ENCODE measurements around the gene MAEA.

The MAEA gene

GRCh38 chr4:1374706-1375045 is 85.0 kb downstream of the MAEA start:
- no peak overlapping the region for H3K27ac Mint-ChIP-seq
- peaks cover 37% of the 10 kb centered on the region for H3K36me3 Mint-ChIP-seq (ENCODE audit: low read depth)
- H3K27me3 Mint-ChIP-seq (ENCODE audit: low read depth) = peaks cover 3% of the 10 kb centered on the region
- no peak for TF ChIP-seq CTCF (IDR thresholded peaks at IDR 0.05; ENCODE audit: unreplicated experiment in 3 of 3)
- H3K4me1 Mint-ChIP-seq = no peaks in the 10 kb centered on the region
- H3K9me3 Mint-ChIP-seq = peaks cover 4% of the 10 kb centered on the region
- H3K4me3 Mint-ChIP-seq = no peak overlapping the region

- peaks cover 4% of the 10 kb centered on the region for H3K9me3 Mint-ChIP-seq
- H3K36me3 Mint-ChIP-seq (ENCODE audit: low read depth) = peaks cover 34% of the 10 kb centered on the region
- peaks cover 1% of the 10 kb centered on the region for H3K27me3 Mint-ChIP-seq (ENCODE audit: low read depth)
- no peak for TF ChIP-seq CTCF (IDR thresholded peaks at IDR 0.05; ENCODE audit: unreplicated experiment in 3 of 3)
- H3K27ac Mint-ChIP-seq = no peak overlapping the region
- no peaks in the 10 kb centered on the region for H3K4me1 Mint-ChIP-seq
- H3K4me3 Mint-ChIP-seq = no peak overlapping the region
Observed at GRCh38 chr4:1375051-1375721, 85.5 kb downstream of the MAEA start.

- peaks cover 33% of the 10 kb centered on the region for H3K36me3 Mint-ChIP-seq (ENCODE audit: low read depth)
- TF ChIP-seq CTCF (IDR thresholded peaks at IDR 0.05; ENCODE audit: unreplicated experiment in 3 of 3) = no peak
- H3K4me1 Mint-ChIP-seq = no peaks in the 10 kb centered on the region
- H3K9me3 Mint-ChIP-seq = peaks cover 4% of the 10 kb centered on the region
- no peak overlapping the region for H3K27ac Mint-ChIP-seq
- H3K27me3 Mint-ChIP-seq (ENCODE audit: low read depth) = no peaks in the 10 kb centered on the region
- no peak overlapping the region for H3K4me3 Mint-ChIP-seq
Observed at GRCh38 chr4:1375761-1376322, 86.2 kb downstream of the MAEA start.

GRCh38 chr4:1376391-1376840 is 86.7 kb downstream of the MAEA start:
- TF ChIP-seq CTCF (IDR thresholded peaks at IDR 0.05; ENCODE audit: unreplicated experiment in 3 of 3) = no peak
- no peak overlapping the region for H3K27ac Mint-ChIP-seq
- no peak overlapping the region for H3K4me3 Mint-ChIP-seq

GRCh38 chr4:1376841-1377605 is 87.3 kb downstream of the MAEA start:
- peaks cover 21% of the 10 kb centered on the region for H3K36me3 Mint-ChIP-seq (ENCODE audit: low read depth)
- no peaks in the 10 kb centered on the region for H3K4me1 Mint-ChIP-seq
- no peak overlapping the region for H3K4me3 Mint-ChIP-seq
- no peak for TF ChIP-seq CTCF (IDR thresholded peaks at IDR 0.05; ENCODE audit: unreplicated experiment in 3 of 3)
- peaks cover 4% of the 10 kb centered on the region for H3K9me3 Mint-ChIP-seq
- H3K27ac Mint-ChIP-seq = no peak overlapping the region
- H3K27me3 Mint-ChIP-seq (ENCODE audit: low read depth) = no peaks in the 10 kb centered on the region

More at GRCh38 chr4:1376391-1376840, 86.7 kb downstream of the MAEA start:
- H3K36me3 Mint-ChIP-seq (ENCODE audit: low read depth) = peaks cover 27% of the 10 kb centered on the region
- peaks cover 4% of the 10 kb centered on the region for H3K9me3 Mint-ChIP-seq
- H3K4me1 Mint-ChIP-seq = no peaks in the 10 kb centered on the region
- no peaks in the 10 kb centered on the region for H3K27me3 Mint-ChIP-seq (ENCODE audit: low read depth)
